CD4-positive, alpha-beta T cell treated with Interferon gamma for 1 hour (primary cell): ENCODE data around the gene EPHB1.
"Not testable (repeated sequence)": the region's sequence is repeated elsewhere in the genome, so short reads cannot be mapped to it uniquely, and the experiment has no call there.

Experiments used
- DNase-seq: peaks from one replicate; pipeline ENCODE4 v3.0.0-alpha.2; 2020

The EPHB1 gene

GRCh38 chr3:134965865-134966481 lies 170.9 kb downstream of the EPHB1 start:
- DNase-seq, result no peak

GRCh38 chr3:134970895-134971294 lies 175.8 kb downstream of the EPHB1 start:
- no peak for DNase-seq

- no peak for DNase-seq
Observed at GRCh38 chr3:134971306-134971705, 176.2 kb downstream of the EPHB1 start.

- DNase-seq, result not testable (repeated sequence)
Observed at GRCh38 chr3:134971907-134972306, 176.8 kb downstream of the EPHB1 start.

GRCh38 chr3:134972836-134973455 lies 177.9 kb downstream of the EPHB1 start:
- no peak for DNase-seq

- DNase-seq, result no peak
Observed at GRCh38 chr3:134974624-134975023, 179.6 kb downstream of the EPHB1 start.

- DNase-seq, result no peak
Observed at GRCh38 chr3:134976948-134977347, 181.9 kb downstream of the EPHB1 start.

- DNase-seq, result no peak
Observed at GRCh38 chr3:134978658-134979057, 183.6 kb downstream of the EPHB1 start.

GRCh38 chr3:134985864-134986715 lies 191.0 kb downstream of the EPHB1 start:
- no peak for DNase-seq

GRCh38 chr3:134988666-134989065 lies 193.6 kb downstream of the EPHB1 start:
- no peak for DNase-seq

- no peak for DNase-seq
Observed at GRCh38 chr3:134991003-134991402, 195.9 kb downstream of the EPHB1 start.

GRCh38 chr3:134991472-134992010 lies 196.5 kb downstream of the EPHB1 start:
- no peak for DNase-seq

GRCh38 chr3:134992180-134992579 lies 197.1 kb downstream of the EPHB1 start:
- no peak for DNase-seq

GRCh38 chr3:134992586-134992985 lies 197.5 kb downstream of the EPHB1 start:
- no peak for DNase-seq

GRCh38 chr3:134993011-134993410 lies 198.0 kb downstream of the EPHB1 start:
- DNase-seq, result no peak

- no peak for DNase-seq
Observed at GRCh38 chr3:134998158-134998557, 203.1 kb downstream of the EPHB1 start.

GRCh38 chr3:134998855-134999254 lies 203.8 kb downstream of the EPHB1 start:
- DNase-seq, result no peak

- no peak for DNase-seq
Observed at GRCh38 chr3:135000465-135000864, 205.4 kb downstream of the EPHB1 start.

GRCh38 chr3:135005616-135006015 lies 210.6 kb downstream of the EPHB1 start:
- not testable (repeated sequence) for DNase-seq

- no peak for DNase-seq
Observed at GRCh38 chr3:135007607-135008006, 212.5 kb downstream of the EPHB1 start.

- no peak for DNase-seq
Observed at GRCh38 chr3:135008326-135008725, 213.3 kb downstream of the EPHB1 start.

- DNase-seq, result no peak
Observed at GRCh38 chr3:135009014-135009413, 214.0 kb downstream of the EPHB1 start.

- DNase-seq, result no peak
Observed at GRCh38 chr3:135012101-135012500, 217.0 kb downstream of the EPHB1 start.

- DNase-seq, result no peak
Observed at GRCh38 chr3:135013206-135013605, 218.1 kb downstream of the EPHB1 start.
